K562 (cell line): ENCODE results near the gene CNOT4. TPM values are rescaled to one million over a fixed set of nuclear protein-coding genes. Genes with fewer than 3 reads are reported as not detected.

ENCODE experiments used
- CBFA2T3 ChIP-seq: fragments of 450-650 bp; IDR thresholded peaks from 2 replicates; pipeline ENCODE4 v1.6.1; 2017
- CREB1 ChIP-seq, 2 experiments: sonication (generic) in 1 of 2; formaldehyde crosslinking in 1 of 2; IDR thresholded peaks; 2 replicates each; pipeline versions ENCODE4 v1.6.1 to v1.8.0; 2012 to 2022; ENCODE audit warnings: inconsistent platforms in 1 of 2, mild to moderate bottlenecking in 1 of 2, missing genetic modification reagents in 1 of 2, moderate library complexity in 1 of 2
- DDX20 ChIP-seq: fragments of 450-650 bp; IDR thresholded peaks from 2 replicates; pipeline ENCODE4 v1.6.1; 2016; ENCODE audit warnings: missing genetic modification characterization, low read depth, mild to moderate bottlenecking, missing compliant biosample characterization, moderate library complexity
- FOXJ3 ChIP-seq: sonication (generic); formaldehyde crosslinking; IDR thresholded peaks from 2 replicates; pipeline ENCODE4 v1.4.0; 2020; ENCODE audit warnings: mild to moderate bottlenecking, missing genetic modification reagents
- GABPB2 ChIP-seq: fragments of 250-450 bp; sonication (Bioruptor Pico); conservative IDR thresholded peaks from 2 replicates; pipeline ENCODE4 v1.5.1; 2021; ENCODE audit warnings: mild to moderate bottlenecking
- HMG20A ChIP-seq: fragments of 450-650 bp; formaldehyde crosslinking; conservative IDR thresholded peaks from 2 replicates; pipeline ENCODE4 v1.4.0; 2020; ENCODE audit warnings: mild to moderate bottlenecking, mixed read lengths
- KAT7 ChIP-seq: sonication (generic); formaldehyde crosslinking; IDR thresholded peaks from 2 replicates; pipeline ENCODE4 v1.8.0; 2022; ENCODE audit warnings: missing genetic modification reagents, mild to moderate bottlenecking, borderline replicate concordance
- KLF16 ChIP-seq: IDR thresholded peaks from 2 replicates; pipeline ENCODE4 v1.6.1; 2016; ENCODE audit warnings: antibody characterized with exemption
- LARP7 ChIP-seq: fragments of 450-650 bp; IDR thresholded peaks from 2 replicates; pipeline ENCODE4 v1.6.1; 2016
- MCM7 ChIP-seq, 2 experiments: fragments of 450-650 bp; IDR thresholded peaks; 2 replicates each; pipeline ENCODE4 v1.6.1; 2016 to 2018
- NEUROD1 ChIP-seq: fragments of 150-350 bp; IDR thresholded peaks from 2 replicates; pipeline ENCODE4 v1.6.1; 2014; ENCODE audit warnings: borderline replicate concordance, low read length, low read depth; ENCODE audit not compliant: partially characterized antibody
- POLR2AphosphoS5 ChIP-seq: IDR thresholded peaks from 2 replicates; pipeline ENCODE4 v1.6.1; 2011; ENCODE audit warnings: mild to moderate bottlenecking, low read depth, low read length, moderate library complexity; ENCODE audit not compliant: control insufficient read depth, insufficient read depth
- PRMT5 ChIP-seq: sonication (generic); formaldehyde crosslinking; IDR thresholded peaks from 2 replicates; pipeline ENCODE4 v1.5.0; 2020; ENCODE audit warnings: missing genetic modification reagents
- RBM25 ChIP-seq: fragments of 200-400 bp; formaldehyde crosslinking; IDR thresholded peaks from 2 replicates; pipeline ENCODE4 v1.6.1; 2018; ENCODE audit warnings: low read length, low read depth, moderate library complexity; ENCODE audit not compliant: severe bottlenecking
- RNF2 ChIP-seq: sonication (generic); IDR thresholded peaks from 2 replicates; pipeline ENCODE4 v1.6.1; 2016
- SMAD4 ChIP-seq: fragments of 250-450 bp; sonication (Bioruptor Pico); conservative IDR thresholded peaks from 2 replicates; pipeline ENCODE4 v1.8.0; 2021; ENCODE audit warnings: inconsistent platforms, mild to moderate bottlenecking, moderate library complexity
- TBL1XR1 ChIP-seq, 2 experiments: IDR thresholded peaks; 2 replicates each; pipeline ENCODE4 v1.6.1; 2012; ENCODE audit warnings: improper control_type of control experiment in 2 of 2, low read length in 2 of 2, mild to moderate bottlenecking in 1 of 2
- TCF3 ChIP-seq: sonication (generic); formaldehyde crosslinking; IDR thresholded peaks from 2 replicates; pipeline ENCODE4 v1.4.0; 2020; ENCODE audit warnings: mild to moderate bottlenecking, missing genetic modification reagents
- TEAD4 ChIP-seq, 2 experiments: sonication (generic) in 1 of 2; formaldehyde crosslinking in 1 of 2; IDR thresholded peaks; 2 replicates each; pipeline versions ENCODE4 v1.6.1 to v1.8.0; 2012 to 2022; ENCODE audit warnings: borderline replicate concordance in 1 of 2, inconsistent platforms in 1 of 2, low read length in 1 of 2, mild to moderate bottlenecking in 1 of 2, missing genetic modification reagents in 1 of 2
- ZBTB17 ChIP-seq: fragments of 450-650 bp; formaldehyde crosslinking; IDR thresholded peaks from 2 replicates; pipeline ENCODE4 v1.4.0; 2020; ENCODE audit warnings: mild to moderate bottlenecking
- ZC3H11A ChIP-seq: IDR thresholded peaks from 2 replicates; pipeline ENCODE4 v1.6.1; 2012; ENCODE audit warnings: low read depth, low read length, improper control_type of control experiment
- ZNF717 ChIP-seq: fragments of 250-450 bp; sonication (Bioruptor Pico); IDR thresholded peaks from 2 replicates; pipeline ENCODE4 v1.5.0; 2021
- ZNF75A ChIP-seq: fragments of 450-650 bp; formaldehyde crosslinking; IDR thresholded peaks from 2 replicates; pipeline ENCODE4 v1.4.0; 2020; ENCODE audit warnings: mild to moderate bottlenecking
- polyA plus RNA-seq, 8 experiments: library from polyadenylated mRNA; depleted of rRNA in 4 of 8; stranded (reverse) in 5 of 8; unstranded in 3 of 8; fragments of >200 nt; fragmentation: Nextera tagmentation in 2 of 8; fragmentation: Illumina TruSeq in 1 of 8; extraction: Ambion mirVana in 2 of 8; extraction: Trizol in 1 of 8; gene quantifications; 2 replicates each; pipeline versions ENCODE4 v1.2.1 to v1.2.3, GENCODE V29; 2011 to 2014; ENCODE audit warnings: inconsistent platforms in 1 of 8, missing spikeins in 1 of 8
- total RNA-seq, 7 experiments: library from RNA; depleted of rRNA in 6 of 7; stranded (reverse); fragments of >200 nt in 6 of 7; fragmentation: Illumina TruSeq in 2 of 7; extraction: Trizol in 2 of 7; gene quantifications; 2 replicates each; pipeline versions ENCODE4 v1.2.1 to v1.2.3, GENCODE V29; 2011 to 2021; ENCODE audit warnings: low replicate concordance in 1 of 7
- TF ChIP-seq, protein P1 (sequence below): IDR thresholded peaks from 2 replicates; pipeline ENCODE4 v1.6.1; 2012; ENCODE audit warnings: low read depth, low read length, improper control_type of control experiment, borderline replicate concordance
- TF ChIP-seq, protein P2 (sequence below): fragments of 450-650 bp; IDR thresholded peaks from 2 replicates; pipeline ENCODE4 v1.6.1; 2016
- TF ChIP-seq, protein P3 (sequence below): fragments of 250-450 bp; sonication (Bioruptor Pico); IDR thresholded peaks from 2 replicates; pipeline ENCODE4 v1.8.0; 2022; ENCODE audit warnings: moderate library complexity, mild to moderate bottlenecking, inconsistent platforms

Gene CNOT4
- total and polyA plus RNA-seq, 9 of the 15 experiments (the other 6 are each of a cell fraction or from before 2014, with no cell fraction given): 8.6 to 24.1 (median 15.4) TPM

DNA sequence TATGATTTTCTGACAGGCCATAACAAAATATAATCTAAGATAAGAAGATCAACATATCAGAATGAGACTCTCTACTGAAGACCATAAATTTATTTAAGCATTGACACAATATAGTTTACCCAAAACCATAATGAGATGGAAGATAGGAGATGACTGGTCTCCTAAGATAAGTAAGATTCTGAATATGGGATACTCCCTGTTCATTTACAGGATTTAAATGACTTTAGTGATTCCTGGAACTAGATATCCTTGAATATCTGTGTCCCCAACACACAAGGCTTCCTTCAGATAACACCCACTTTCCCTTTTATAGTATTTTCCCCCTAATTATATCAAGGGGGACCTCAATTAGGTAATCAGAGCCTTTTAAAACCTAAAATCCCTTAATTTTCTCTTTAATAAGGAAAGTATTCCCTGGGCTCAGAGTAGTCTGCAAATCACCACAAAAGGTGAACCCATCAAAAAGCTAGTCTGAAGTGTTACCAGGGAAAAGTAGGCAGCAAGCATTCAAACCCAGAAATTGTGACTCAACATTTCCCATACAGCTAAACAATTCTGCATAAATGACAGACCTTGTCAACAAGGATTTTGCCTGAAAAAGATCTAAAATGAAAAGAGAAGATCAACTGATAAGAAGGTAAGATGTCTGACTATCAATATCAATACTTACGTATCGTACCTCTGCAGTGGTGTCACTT, 99.9 kb downstream of the CNOT4 start (continued):
- TF ChIP-seq, protein P1, sequence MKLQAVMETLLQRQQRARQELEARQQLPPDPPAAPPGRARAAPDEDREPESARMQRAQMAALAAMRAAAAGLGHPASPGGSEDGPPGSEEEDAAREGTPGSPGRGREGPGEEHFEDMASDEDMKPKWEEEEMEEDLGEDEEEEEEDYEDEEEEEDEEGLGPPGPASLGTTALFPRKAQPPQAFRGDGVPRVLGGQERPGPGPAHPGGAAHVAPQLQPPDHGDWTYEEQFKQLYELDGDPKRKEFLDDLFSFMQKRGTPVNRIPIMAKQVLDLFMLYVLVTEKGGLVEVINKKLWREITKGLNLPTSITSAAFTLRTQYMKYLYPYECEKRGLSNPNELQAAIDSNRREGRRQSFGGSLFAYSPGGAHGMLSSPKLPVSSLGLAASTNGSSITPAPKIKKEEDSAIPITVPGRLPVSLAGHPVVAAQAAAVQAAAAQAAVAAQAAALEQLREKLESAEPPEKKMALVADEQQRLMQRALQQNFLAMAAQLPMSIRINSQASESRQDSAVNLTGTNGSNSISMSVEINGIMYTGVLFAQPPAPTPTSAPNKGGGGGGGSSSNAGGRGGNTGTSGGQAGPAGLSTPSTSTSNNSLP: peak; percentile 53; the same call in 1 of the 2 replicates
- TF ChIP-seq ZNF717 (CRISPR knock-in tag) (no peak), LARP7 (no peak), DDX20 (peak; percentile 32; the same call in 1 of the 2 replicates), TBL1XR1 (IDR thresholded peaks at IDR 0.05; ENCODE audit: low read length in 2 of 2) (peak in 1 of 2 experiments; percentile 67; a peak in 1 of 4 replicates), MCM7 (IDR thresholded peaks at IDR 0.05) (no peak), KLF16 (peak; percentile 76), FOXJ3 (no peak), POLR2AphosphoS5 (peak; percentile 28; the same call in 1 of the 2 replicates), CREB1 (IDR thresholded peaks at IDR 0.05) (peak; percentile 26; the same call in 1 of the 2 replicates), CREB1 (CRISPR knock-in tag; IDR thresholded peaks at IDR 0.05) (no peak), HMG20A (CRISPR knock-in tag) (peak; percentile 75), PRMT5 (CRISPR knock-in tag) (no peak), ZNF75A (CRISPR knock-in tag) (0 out of 2 replicates have a peak, but pooled peaks have one; percentile 24), CBFA2T3 (peak; percentile 93), TCF3 (CRISPR knock-in tag) (peak; percentile 74), NEUROD1 (no peak), GABPB2 (CRISPR knock-in tag) (no peak), RNF2 (0 out of 2 replicates have a peak, but pooled peaks have one; percentile 23), ZBTB17 (CRISPR knock-in tag) (0 out of 2 replicates have a peak, but pooled peaks have one; percentile 24), KAT7 (CRISPR knock-in tag) (no peak), ZC3H11A (no peak), TEAD4 (IDR thresholded peaks at IDR 0.05; ENCODE audit: low read length) (peak; percentile 95), TEAD4 (CRISPR knock-in tag; IDR thresholded peaks at IDR 0.05; ENCODE audit: borderline replicate concordance) (no peak), SMAD4 (CRISPR knock-in tag) (0 out of 2 replicates have a peak, but pooled peaks have one; percentile 67), RBM25 (no peak)
- TF ChIP-seq, protein P2, sequence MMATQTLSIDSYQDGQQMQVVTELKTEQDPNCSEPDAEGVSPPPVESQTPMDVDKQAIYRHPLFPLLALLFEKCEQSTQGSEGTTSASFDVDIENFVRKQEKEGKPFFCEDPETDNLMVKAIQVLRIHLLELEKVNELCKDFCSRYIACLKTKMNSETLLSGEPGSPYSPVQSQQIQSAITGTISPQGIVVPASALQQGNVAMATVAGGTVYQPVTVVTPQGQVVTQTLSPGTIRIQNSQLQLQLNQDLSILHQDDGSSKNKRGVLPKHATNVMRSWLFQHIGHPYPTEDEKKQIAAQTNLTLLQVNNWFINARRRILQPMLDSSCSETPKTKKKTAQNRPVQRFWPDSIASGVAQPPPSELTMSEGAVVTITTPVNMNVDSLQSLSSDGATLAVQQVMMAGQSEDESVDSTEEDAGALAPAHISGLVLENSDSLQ: peak; percentile 85
- TF ChIP-seq, protein P3, sequence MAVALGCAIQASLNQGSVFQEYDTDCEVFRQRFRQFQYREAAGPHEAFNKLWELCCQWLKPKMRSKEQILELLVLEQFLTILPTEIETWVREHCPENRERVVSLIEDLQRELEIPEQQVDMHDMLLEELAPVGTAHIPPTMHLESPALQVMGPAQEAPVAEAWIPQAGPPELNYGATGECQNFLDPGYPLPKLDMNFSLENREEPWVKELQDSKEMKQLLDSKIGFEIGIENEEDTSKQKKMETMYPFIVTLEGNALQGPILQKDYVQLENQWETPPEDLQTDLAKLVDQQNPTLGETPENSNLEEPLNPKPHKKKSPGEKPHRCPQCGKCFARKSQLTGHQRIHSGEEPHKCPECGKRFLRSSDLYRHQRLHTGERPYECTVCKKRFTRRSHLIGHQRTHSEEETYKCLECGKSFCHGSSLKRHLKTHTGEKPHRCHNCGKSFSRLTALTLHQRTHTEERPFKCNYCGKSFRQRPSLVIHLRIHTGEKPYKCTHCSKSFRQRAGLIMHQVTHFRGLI (CRISPR knock-in tag): peak; percentile 20; the same call in 1 of the 2 replicates
